ENCODE results near the gene MCEMP1.

DNA sequence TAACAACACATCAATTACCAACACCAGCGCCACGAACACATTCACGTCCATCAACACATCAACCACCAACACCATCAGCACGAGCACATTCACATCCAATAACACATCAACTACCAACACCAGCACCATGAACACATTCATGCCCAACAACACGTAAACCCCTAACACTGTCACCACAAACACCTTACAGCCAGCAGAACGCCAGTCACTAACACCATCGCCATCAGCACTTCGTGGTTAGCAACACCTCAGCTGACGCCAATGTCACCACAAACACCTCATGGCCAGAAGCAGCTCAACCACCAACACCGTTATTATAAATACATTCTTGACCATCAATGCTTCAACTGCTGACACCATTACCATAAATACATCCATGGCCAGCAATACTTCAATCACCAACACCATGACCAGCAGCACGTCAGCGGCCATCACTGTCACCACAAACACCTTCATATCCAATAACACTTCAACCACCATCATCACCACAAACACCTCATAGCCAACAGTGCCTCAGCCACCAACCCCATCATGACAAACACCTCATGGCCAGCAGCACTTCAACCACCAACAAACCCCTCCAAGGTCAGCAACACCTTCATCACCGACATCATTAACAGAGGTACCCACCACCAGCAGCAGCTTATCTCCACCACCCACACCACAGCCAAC, 15.7 kb downstream of the MCEMP1 start:
- TF ChIP-seq, protein P1, sequence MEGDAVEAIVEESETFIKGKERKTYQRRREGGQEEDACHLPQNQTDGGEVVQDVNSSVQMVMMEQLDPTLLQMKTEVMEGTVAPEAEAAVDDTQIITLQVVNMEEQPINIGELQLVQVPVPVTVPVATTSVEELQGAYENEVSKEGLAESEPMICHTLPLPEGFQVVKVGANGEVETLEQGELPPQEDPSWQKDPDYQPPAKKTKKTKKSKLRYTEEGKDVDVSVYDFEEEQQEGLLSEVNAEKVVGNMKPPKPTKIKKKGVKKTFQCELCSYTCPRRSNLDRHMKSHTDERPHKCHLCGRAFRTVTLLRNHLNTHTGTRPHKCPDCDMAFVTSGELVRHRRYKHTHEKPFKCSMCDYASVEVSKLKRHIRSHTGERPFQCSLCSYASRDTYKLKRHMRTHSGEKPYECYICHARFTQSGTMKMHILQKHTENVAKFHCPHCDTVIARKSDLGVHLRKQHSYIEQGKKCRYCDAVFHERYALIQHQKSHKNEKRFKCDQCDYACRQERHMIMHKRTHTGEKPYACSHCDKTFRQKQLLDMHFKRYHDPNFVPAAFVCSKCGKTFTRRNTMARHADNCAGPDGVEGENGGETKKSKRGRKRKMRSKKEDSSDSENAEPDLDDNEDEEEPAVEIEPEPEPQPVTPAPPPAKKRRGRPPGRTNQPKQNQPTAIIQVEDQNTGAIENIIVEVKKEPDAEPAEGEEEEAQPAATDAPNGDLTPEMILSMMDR (IDR thresholded peaks at IDR 0.05), result no peak
- no peak for TF ChIP-seq POLR2A (IDR thresholded peaks at IDR 0.05)
